Measurements from ENCODE around the gene CHP1. TPM values are rescaled to one million over a fixed set of nuclear protein-coding genes. Genes with fewer than 3 reads are reported as not detected.
A peak's percentile ranks its signal among the peaks of the same experiment; 100 is the strongest.

CHP1 gene
- polyA plus RNA-seq, 3 donors, result 57.2 to 67.2 (median 58.8) TPM

DNA sequence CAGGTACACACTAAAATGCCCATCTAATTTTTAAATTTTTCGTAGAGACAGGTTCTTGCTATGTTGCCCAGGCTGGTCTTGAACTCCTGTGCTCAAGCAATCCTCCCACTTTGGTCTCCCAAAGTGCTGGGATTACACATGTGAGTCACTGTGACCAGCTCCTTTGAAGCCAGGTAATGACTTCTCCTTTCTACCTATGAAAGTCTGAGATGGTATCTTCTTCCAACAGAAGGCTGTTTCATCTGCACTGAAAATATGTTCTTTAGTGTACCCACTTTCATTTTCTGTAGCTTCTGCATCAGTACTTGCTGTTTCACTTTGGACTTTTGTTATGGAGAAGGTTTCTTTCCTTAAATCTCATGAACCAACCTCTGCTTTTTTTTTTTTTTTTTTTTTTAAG lies 92.5 kb downstream of the CHP1 start:
- no peaks in the 10 kb centered on the region for H3K27me3 ChIP-seq (ENCODE audit: control insufficient read depth in 2 of 2, insufficient read depth in 2 of 2, low read length in 2 of 2)
- no peak overlapping the region for H3K9ac ChIP-seq (ENCODE audit: insufficient read depth, low read length, poor library complexity, severe bottlenecking)
- no peaks in the 10 kb centered on the region for H4K20me1 ChIP-seq (ENCODE audit: insufficient read depth, low read length)
- no peaks in the 10 kb centered on the region for H3K9me3 ChIP-seq (replicated peaks in 1 of 2; ENCODE audit: control insufficient read depth in 1 of 2, insufficient read depth in 1 of 2, low read length in 2 of 2)
- H3K4me3 ChIP-seq (replicated peaks in 1 of 3; ENCODE audit: low read depth in 2 of 3, low read length in 3 of 3), result no peak overlapping the region
- H2AFZ ChIP-seq (ENCODE audit: insufficient read depth, low read depth, low read length, poor library complexity, severe bottlenecking), result no peak overlapping the region
- TF ChIP-seq, protein P1, sequence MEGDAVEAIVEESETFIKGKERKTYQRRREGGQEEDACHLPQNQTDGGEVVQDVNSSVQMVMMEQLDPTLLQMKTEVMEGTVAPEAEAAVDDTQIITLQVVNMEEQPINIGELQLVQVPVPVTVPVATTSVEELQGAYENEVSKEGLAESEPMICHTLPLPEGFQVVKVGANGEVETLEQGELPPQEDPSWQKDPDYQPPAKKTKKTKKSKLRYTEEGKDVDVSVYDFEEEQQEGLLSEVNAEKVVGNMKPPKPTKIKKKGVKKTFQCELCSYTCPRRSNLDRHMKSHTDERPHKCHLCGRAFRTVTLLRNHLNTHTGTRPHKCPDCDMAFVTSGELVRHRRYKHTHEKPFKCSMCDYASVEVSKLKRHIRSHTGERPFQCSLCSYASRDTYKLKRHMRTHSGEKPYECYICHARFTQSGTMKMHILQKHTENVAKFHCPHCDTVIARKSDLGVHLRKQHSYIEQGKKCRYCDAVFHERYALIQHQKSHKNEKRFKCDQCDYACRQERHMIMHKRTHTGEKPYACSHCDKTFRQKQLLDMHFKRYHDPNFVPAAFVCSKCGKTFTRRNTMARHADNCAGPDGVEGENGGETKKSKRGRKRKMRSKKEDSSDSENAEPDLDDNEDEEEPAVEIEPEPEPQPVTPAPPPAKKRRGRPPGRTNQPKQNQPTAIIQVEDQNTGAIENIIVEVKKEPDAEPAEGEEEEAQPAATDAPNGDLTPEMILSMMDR (IDR thresholded peaks at IDR 0.05), result no peak
- peak overlapping the region in 1 of 7 donors; percentile 67 for H3K27ac Mint-ChIP-seq
- H3K4me3 Mint-ChIP-seq, result no peak overlapping the region
- no peak overlapping the region for H3K27ac ChIP-seq (ENCODE audit: low read depth in 1 of 2, low read length in 2 of 2)
- H3K4me2 ChIP-seq (replicated peaks; ENCODE audit: extremely low read depth, low read length, poor library complexity, severe bottlenecking), result no peak overlapping the region
- H3K36me3 ChIP-seq (replicated peaks in 1 of 2; ENCODE audit: control insufficient read depth in 1 of 2, insufficient read depth in 2 of 2, low read length in 2 of 2), result peaks cover 0 to 15% of the 10 kb centered on the region in 2 donors
- H3K79me2 ChIP-seq (ENCODE audit: insufficient read depth, low read length), result no peaks in the 10 kb centered on the region
- WGBS (ENCODE audit: insufficient coverage), result 100% methylated on average over 1 of the region's 1 CpG
- intact Hi-C loops (cut with micrococcal nuclease), result no loop called here
- no peak for DNase-seq
- peaks cover 0 to 2% (median 0%) of the 10 kb centered on the region in 7 donors for H3K9me3 Mint-ChIP-seq
- H3K4me1 Mint-ChIP-seq, result no peaks in the 10 kb centered on the region
- H3K36me3 Mint-ChIP-seq, result peaks cover 14 to 50% of the 10 kb centered on the region in 2 donors
- H3K27me3 Mint-ChIP-seq (ENCODE audit: low read depth in 3 of 3), result peaks cover 0 to 1% (median 0%) of the 10 kb centered on the region in 3 donors
- H3K4me1 ChIP-seq (ENCODE audit: control insufficient read depth in 1 of 2, insufficient read depth in 2 of 2, low read length in 2 of 2), result no peaks in the 10 kb centered on the region

DNA sequence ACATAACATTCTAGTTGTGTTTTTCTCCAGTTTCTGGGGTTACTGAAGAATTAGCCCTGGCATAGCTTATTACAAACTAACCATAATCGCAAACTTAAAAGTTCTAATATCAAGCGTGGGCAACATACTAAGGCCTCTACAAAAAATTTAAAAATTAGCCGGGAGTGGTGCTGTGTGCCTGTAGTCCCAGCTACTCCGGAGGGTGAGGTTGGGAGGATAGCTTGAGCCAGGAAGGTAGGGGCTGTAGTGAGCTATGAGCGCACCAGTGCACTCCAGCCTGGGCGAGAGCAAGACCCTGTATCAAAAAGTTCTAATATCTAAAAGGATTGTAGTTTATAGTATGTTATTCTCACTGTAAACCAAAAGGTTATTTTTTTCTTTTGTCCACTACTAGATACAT lies 100.2 kb downstream of the CHP1 start:
- Mint-ChIP-seq H3K27me3 (ENCODE audit: low read depth in 3 of 3) (no peaks in the 10 kb centered on the region), H3K9me3 (peaks cover 0 to 2% (median 0%) of the 10 kb centered on the region in 7 donors), H3K27ac (peak overlapping the region in 1 of 7 donors; percentile 81), H3K36me3 (peaks cover 2 to 17% of the 10 kb centered on the region in 2 donors), H3K4me3 (peak overlapping the region; percentile 96 to 100), H3K4me1 (peaks cover 25% of the 10 kb centered on the region)
- Histone ChIP-seq H4K20me1 (ENCODE audit: insufficient read depth, low read length) (no peaks in the 10 kb centered on the region), H3K36me3 (replicated peaks in 1 of 2; ENCODE audit: control insufficient read depth in 1 of 2, insufficient read depth in 2 of 2, low read length in 2 of 2) (no peaks in the 10 kb centered on the region), H3K9me3 (replicated peaks in 1 of 2; ENCODE audit: control insufficient read depth in 1 of 2, insufficient read depth in 1 of 2, low read length in 2 of 2) (no peaks in the 10 kb centered on the region), H3K4me1 (ENCODE audit: control insufficient read depth in 1 of 2, insufficient read depth in 2 of 2, low read length in 2 of 2) (peaks cover 17 to 29% of the 10 kb centered on the region in 2 donors), H3K4me2 (replicated peaks; ENCODE audit: extremely low read depth, low read length, poor library complexity, severe bottlenecking) (peak overlapping the region; percentile 97), H3K27ac (ENCODE audit: low read depth in 1 of 2, low read length in 2 of 2) (peak overlapping the region in 1 of 2 donors; percentile 79), H3K9ac (ENCODE audit: insufficient read depth, low read length, poor library complexity, severe bottlenecking) (no peak overlapping the region), H3K4me3 (replicated peaks in 1 of 3; ENCODE audit: low read depth in 2 of 3, low read length in 3 of 3) (peak overlapping the region in 1 of 3 experiments; percentile 94), H3K27me3 (ENCODE audit: control insufficient read depth in 2 of 2, insufficient read depth in 2 of 2, low read length in 2 of 2) (no peaks in the 10 kb centered on the region), H3K79me2 (ENCODE audit: insufficient read depth, low read length) (peaks cover 55% of the 10 kb centered on the region), H2AFZ (ENCODE audit: insufficient read depth, low read depth, low read length, poor library complexity, severe bottlenecking) (peak overlapping the region; percentile 100)
- no peak for DNase-seq
- no CpG with 5 or more reads among the region's 6 CpGs for WGBS (ENCODE audit: insufficient coverage)
- intact Hi-C loops (cut with micrococcal nuclease), result loop anchor here (5.0 kb wide), 5 partner anchors 39 to 429 kb away; partner anchors contain the start of genes RTF1 (in 2 of the 2), CHP1 (in 1 of the 2) and EXD1 (in 1 of the 2)
- TF ChIP-seq, protein P1 (IDR thresholded peaks at IDR 0.05), result no peak

Other genes with a start within 250 kb of the CHP1 start
- gene INO80, start 115.0 kb upstream of the CHP1 start, polyA plus RNA-seq, result 10 to 100 TPM in 1 of 3 donors, 1 to 10 TPM in 2; 2.3 to 13.1 (median 2.4) TPM
- gene EXD1, start 511 bp upstream of the CHP1 start, polyA plus RNA-seq, result under 1 TPM in 2 of 3 donors, not detected in 1; 0.04 to 0.08 TPM
- under 1 TPM; 0.05 to 0.28 (median 0.22) TPM for gene OIP5, start 101.3 kb downstream of the CHP1 start, polyA plus RNA-seq
- 1 to 10 TPM; 2.4 to 4.0 (median 3.5) TPM for gene NUSAP1, start 101.6 kb downstream of the CHP1 start, polyA plus RNA-seq
- gene NDUFAF1, start 171.2 kb downstream of the CHP1 start, polyA plus RNA-seq, result 10 to 100 TPM in 2 of 3 donors, 1 to 10 TPM in 1; 5.8 to 29.1 (median 26.9) TPM
- gene RTF1, start 185.8 kb downstream of the CHP1 start, polyA plus RNA-seq, result 10 to 100 TPM; 11.2 to 19.1 (median 15.0) TPM

All from CD14-positive monocyte (primary cell).